Measurements from ENCODE around the gene ATP13A4.

ATP13A4 gene

GRCh38 chr3:193573403-193574191 is 18.9 kb upstream of the ATP13A4 start:
- H3K9me3 Mint-ChIP-seq: no peaks in the 10 kb centered on the region

GRCh38 chr3:193572426-193572908 is 17.8 kb upstream of the ATP13A4 start:
- Mint-ChIP-seq H3K9me3 (no peaks in the 10 kb centered on the region), H3K36me3 (no peaks in the 10 kb centered on the region), H3K4me3 (no peak overlapping the region), H3K27me3 (no peaks in the 10 kb centered on the region), H3K27ac (no peak overlapping the region), H3K4me1 (no peaks in the 10 kb centered on the region)
- peak; percentile 66 for DNase-seq
- CTCF ChIA-PET: interaction anchor here (0.7 to 2.6 kb wide), 9 partner anchors 14 to 1105 kb away, joined by 3 to 18 read pairs (median 3); no protein-coding TSS in a partner anchor

More at GRCh38 chr3:193573403-193574191, 18.9 kb upstream of the ATP13A4 start:
- Mint-ChIP-seq H3K36me3 (no peaks in the 10 kb centered on the region), H3K27ac (no peak overlapping the region), H3K4me1 (no peaks in the 10 kb centered on the region), H3K27me3 (no peaks in the 10 kb centered on the region), H3K4me3 (no peak overlapping the region)
- DNase-seq: no peak
- CTCF ChIA-PET: interaction anchor here (0.9 to 2.6 kb wide), 3 partner anchors 30 to 760 kb away, joined by 3 to 18 read pairs (median 3); no protein-coding TSS in a partner anchor

GRCh38 chr3:193569119-193569518 is 14.4 kb upstream of the ATP13A4 start:
- Mint-ChIP-seq H3K27me3 (no peaks in the 10 kb centered on the region), H3K27ac (no peak overlapping the region), H3K4me3 (no peak overlapping the region), H3K9me3 (no peaks in the 10 kb centered on the region), H3K36me3 (no peaks in the 10 kb centered on the region), H3K4me1 (no peaks in the 10 kb centered on the region)
- DNase-seq: no peak
- CTCF ChIA-PET: interaction anchor here (1.0 kb wide), 1 partner anchor 516 kb away, joined by 3 read pairs; no protein-coding TSS in a partner anchor

- Mint-ChIP-seq H3K36me3 (no peaks in the 10 kb centered on the region), H3K27me3 (no peaks in the 10 kb centered on the region)
- CTCF ChIA-PET: no interaction called here
Observed at GRCh38 chr3:193564012-193564411, 9.3 kb upstream of the ATP13A4 start.

GRCh38 chr3:193563426-193563825 is 8.7 kb upstream of the ATP13A4 start:
- no peaks in the 10 kb centered on the region for H3K9me3 Mint-ChIP-seq
- H3K27ac Mint-ChIP-seq: no peak overlapping the region
- CTCF ChIA-PET: no interaction called here
- H3K27me3 Mint-ChIP-seq: no peaks in the 10 kb centered on the region
- no peak overlapping the region for H3K4me3 Mint-ChIP-seq
- no peak for DNase-seq
- H3K36me3 Mint-ChIP-seq: no peaks in the 10 kb centered on the region
- no peaks in the 10 kb centered on the region for H3K4me1 Mint-ChIP-seq

More at GRCh38 chr3:193564012-193564411, 9.3 kb upstream of the ATP13A4 start:
- Mint-ChIP-seq H3K4me1 (no peaks in the 10 kb centered on the region), H3K4me3 (no peak overlapping the region), H3K27ac (no peak overlapping the region), H3K9me3 (no peaks in the 10 kb centered on the region)
- no peak for DNase-seq

- Mint-ChIP-seq H3K9me3 (no peaks in the 10 kb centered on the region), H3K36me3 (no peaks in the 10 kb centered on the region), H3K4me1 (no peaks in the 10 kb centered on the region), H3K27ac (no peak overlapping the region), H3K27me3 (no peaks in the 10 kb centered on the region), H3K4me3 (no peak overlapping the region)
- CTCF ChIA-PET: no interaction called here
- no peak for DNase-seq
Observed at GRCh38 chr3:193560870-193561269, 6.2 kb upstream of the ATP13A4 start.

GRCh38 chr3:193560091-193560490 is 5.4 kb upstream of the ATP13A4 start:
- Mint-ChIP-seq H3K4me3 (no peak overlapping the region), H3K27ac (no peak overlapping the region), H3K27me3 (no peaks in the 10 kb centered on the region), H3K9me3 (no peaks in the 10 kb centered on the region), H3K36me3 (no peaks in the 10 kb centered on the region), H3K4me1 (no peaks in the 10 kb centered on the region)
- no peak for DNase-seq
- CTCF ChIA-PET: no interaction called here

- DNase-seq: no peak
- no peak overlapping the region for H3K27ac Mint-ChIP-seq
- no peaks in the 10 kb centered on the region for H3K9me3 Mint-ChIP-seq
- H3K4me3 Mint-ChIP-seq: no peak overlapping the region
- H3K4me1 Mint-ChIP-seq: no peaks in the 10 kb centered on the region
- no peaks in the 10 kb centered on the region for H3K36me3 Mint-ChIP-seq
- CTCF ChIA-PET: no interaction called here
- peaks cover 6% of the 10 kb centered on the region for H3K27me3 Mint-ChIP-seq
Observed at GRCh38 chr3:193559100-193559499, 4.4 kb upstream of the ATP13A4 start.

- no peak overlapping the region for H3K4me3 Mint-ChIP-seq
- no peaks in the 10 kb centered on the region for H3K4me1 Mint-ChIP-seq
- CTCF ChIA-PET: interaction anchor here (1.2 kb wide), 1 partner anchor 16 kb away, joined by 3 read pairs; no protein-coding TSS in a partner anchor
- H3K27ac Mint-ChIP-seq: no peak overlapping the region
- H3K9me3 Mint-ChIP-seq: no peaks in the 10 kb centered on the region
- H3K36me3 Mint-ChIP-seq: no peaks in the 10 kb centered on the region
- no peak for DNase-seq
- peaks cover 6% of the 10 kb centered on the region for H3K27me3 Mint-ChIP-seq
Observed at GRCh38 chr3:193556841-193557240, 2.1 kb upstream of the ATP13A4 start.

GRCh38 chr3:193553586-193553985 is 1.1 kb downstream of the ATP13A4 start:
- Mint-ChIP-seq H3K36me3 (no peaks in the 10 kb centered on the region), H3K27me3 (peaks cover 6% of the 10 kb centered on the region), H3K4me3 (no peak overlapping the region), H3K9me3 (no peaks in the 10 kb centered on the region), H3K4me1 (no peaks in the 10 kb centered on the region), H3K27ac (no peak overlapping the region)
- CTCF ChIA-PET: no interaction called here
- no peak for DNase-seq

GRCh38 chr3:193552923-193553322 is 1.8 kb downstream of the ATP13A4 start:
- Mint-ChIP-seq H3K36me3 (no peaks in the 10 kb centered on the region), H3K27me3 (peaks cover 6% of the 10 kb centered on the region), H3K4me1 (no peaks in the 10 kb centered on the region), H3K4me3 (no peak overlapping the region), H3K27ac (no peak overlapping the region), H3K9me3 (no peaks in the 10 kb centered on the region)
- CTCF ChIA-PET: no interaction called here
- no peak for DNase-seq

GRCh38 chr3:193548406-193548805 is 6.3 kb downstream of the ATP13A4 start:
- DNase-seq: no peak
- Mint-ChIP-seq H3K4me3 (no peak overlapping the region), H3K27me3 (no peaks in the 10 kb centered on the region), H3K27ac (no peak overlapping the region), H3K36me3 (no peaks in the 10 kb centered on the region), H3K9me3 (peaks cover 2% of the 10 kb centered on the region), H3K4me1 (no peaks in the 10 kb centered on the region)
- CTCF ChIA-PET: no interaction called here

- Mint-ChIP-seq H3K36me3 (no peaks in the 10 kb centered on the region), H3K4me3 (no peak overlapping the region), H3K27ac (no peak overlapping the region), H3K27me3 (no peaks in the 10 kb centered on the region), H3K4me1 (no peaks in the 10 kb centered on the region), H3K9me3 (peaks cover 2% of the 10 kb centered on the region)
- CTCF ChIA-PET: no interaction called here
- DNase-seq: no peak
Observed at GRCh38 chr3:193546129-193546528, 8.6 kb downstream of the ATP13A4 start.

- Mint-ChIP-seq H3K4me3 (no peak overlapping the region), H3K27me3 (no peaks in the 10 kb centered on the region), H3K4me1 (no peaks in the 10 kb centered on the region), H3K36me3 (no peaks in the 10 kb centered on the region), H3K27ac (no peak overlapping the region), H3K9me3 (peaks cover 2% of the 10 kb centered on the region)
- no peak for DNase-seq
- CTCF ChIA-PET: no interaction called here
Observed at GRCh38 chr3:193545304-193545703, 9.4 kb downstream of the ATP13A4 start.

- DNase-seq: no peak
- H3K4me1 Mint-ChIP-seq: no peaks in the 10 kb centered on the region
- H3K4me3 Mint-ChIP-seq: no peak overlapping the region
- H3K9me3 Mint-ChIP-seq: peaks cover 2% of the 10 kb centered on the region
- H3K27ac Mint-ChIP-seq: no peak overlapping the region
- CTCF ChIA-PET: no interaction called here
- no peaks in the 10 kb centered on the region for H3K27me3 Mint-ChIP-seq
- H3K36me3 Mint-ChIP-seq: no peaks in the 10 kb centered on the region
Observed at GRCh38 chr3:193544289-193544688, 10.4 kb downstream of the ATP13A4 start.

Measured in activated naive CD4-positive, alpha-beta T cell treated with anti-CD3 and anti-CD28 coated beads, Interleukin-2, amount 10 ng/mL, durations not matched to agents 7 days and 5 days (primary cell).